Hepatocyte (in vitro differentiated cells): ENCODE data around the gene NDUFV1.

Experiments used
- EZH2 ChIP-seq: fragments of 200-600 bp; sonication (generic); IDR thresholded peaks from 2 replicates; pipeline ENCODE4 v1.6.1; 2016; ENCODE audit warnings: antibody characterized with exemption, mild to moderate bottlenecking, borderline replicate concordance
- EZH2phosphoT487 ChIP-seq: fragments of 200-600 bp; sonication (generic); IDR thresholded peaks from one replicate; pipeline ENCODE4 v1.6.1; 2018; ENCODE audit warnings: antibody characterized with exemption, mild to moderate bottlenecking, low read depth, moderate library complexity; ENCODE audit not compliant: unreplicated experiment, severe bottlenecking
- TF ChIP-seq, protein P1 (sequence below): fragments of 200-600 bp; sonication (generic); IDR thresholded peaks from 2 replicates; pipeline ENCODE4 v1.5.1; 2016; ENCODE audit warnings: antibody characterized with exemption, mild to moderate bottlenecking; ENCODE audit not compliant: poor library complexity

DNA sequence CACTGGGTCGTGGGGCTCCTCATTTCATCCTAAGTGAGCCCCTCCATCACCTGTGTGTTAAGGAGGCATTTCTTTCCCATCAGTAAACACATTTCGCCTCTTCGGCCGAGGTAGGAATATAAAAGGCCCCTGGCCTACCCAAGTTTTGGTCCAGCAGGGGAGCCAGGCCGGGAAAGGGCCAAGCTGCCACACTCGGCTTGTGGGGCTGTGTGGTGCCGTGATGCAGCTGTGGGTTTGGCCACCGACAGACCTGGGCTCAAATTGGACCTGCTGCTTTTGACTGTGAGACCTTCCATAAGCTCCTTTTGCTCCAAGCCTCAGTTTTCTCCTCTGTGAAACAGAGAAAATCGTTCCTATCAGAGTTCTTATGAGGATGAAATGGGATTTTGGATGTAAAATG is 771 bp downstream of the NDUFV1 start:
- TF ChIP-seq EZH2phosphoT487 (no peak), EZH2 (no peak)
- TF ChIP-seq, protein P1, sequence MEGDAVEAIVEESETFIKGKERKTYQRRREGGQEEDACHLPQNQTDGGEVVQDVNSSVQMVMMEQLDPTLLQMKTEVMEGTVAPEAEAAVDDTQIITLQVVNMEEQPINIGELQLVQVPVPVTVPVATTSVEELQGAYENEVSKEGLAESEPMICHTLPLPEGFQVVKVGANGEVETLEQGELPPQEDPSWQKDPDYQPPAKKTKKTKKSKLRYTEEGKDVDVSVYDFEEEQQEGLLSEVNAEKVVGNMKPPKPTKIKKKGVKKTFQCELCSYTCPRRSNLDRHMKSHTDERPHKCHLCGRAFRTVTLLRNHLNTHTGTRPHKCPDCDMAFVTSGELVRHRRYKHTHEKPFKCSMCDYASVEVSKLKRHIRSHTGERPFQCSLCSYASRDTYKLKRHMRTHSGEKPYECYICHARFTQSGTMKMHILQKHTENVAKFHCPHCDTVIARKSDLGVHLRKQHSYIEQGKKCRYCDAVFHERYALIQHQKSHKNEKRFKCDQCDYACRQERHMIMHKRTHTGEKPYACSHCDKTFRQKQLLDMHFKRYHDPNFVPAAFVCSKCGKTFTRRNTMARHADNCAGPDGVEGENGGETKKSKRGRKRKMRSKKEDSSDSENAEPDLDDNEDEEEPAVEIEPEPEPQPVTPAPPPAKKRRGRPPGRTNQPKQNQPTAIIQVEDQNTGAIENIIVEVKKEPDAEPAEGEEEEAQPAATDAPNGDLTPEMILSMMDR: no peak
